ENCODE measurements around the gene NDEL1.

DNA sequence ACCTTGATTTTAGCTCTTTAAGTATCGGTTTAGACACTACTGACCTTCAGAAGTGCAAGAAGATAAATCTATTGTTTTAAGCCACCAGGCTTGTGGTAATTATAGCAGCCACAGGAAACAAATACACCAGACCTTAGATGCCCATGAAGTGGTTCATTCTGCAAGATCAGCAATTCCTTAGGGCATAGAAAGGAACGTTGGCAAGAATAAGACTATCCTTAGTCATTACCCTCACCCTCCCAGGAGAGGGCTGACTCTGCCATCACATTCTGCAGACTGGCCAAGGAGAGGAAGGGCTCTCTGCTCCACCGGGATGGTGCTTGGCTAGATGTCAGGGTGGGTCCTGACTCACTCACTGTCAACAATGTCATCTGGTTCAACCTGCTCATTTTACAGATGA lies 14.1 kb upstream of the NDEL1 start:
- TF ChIP-seq, protein P1, sequence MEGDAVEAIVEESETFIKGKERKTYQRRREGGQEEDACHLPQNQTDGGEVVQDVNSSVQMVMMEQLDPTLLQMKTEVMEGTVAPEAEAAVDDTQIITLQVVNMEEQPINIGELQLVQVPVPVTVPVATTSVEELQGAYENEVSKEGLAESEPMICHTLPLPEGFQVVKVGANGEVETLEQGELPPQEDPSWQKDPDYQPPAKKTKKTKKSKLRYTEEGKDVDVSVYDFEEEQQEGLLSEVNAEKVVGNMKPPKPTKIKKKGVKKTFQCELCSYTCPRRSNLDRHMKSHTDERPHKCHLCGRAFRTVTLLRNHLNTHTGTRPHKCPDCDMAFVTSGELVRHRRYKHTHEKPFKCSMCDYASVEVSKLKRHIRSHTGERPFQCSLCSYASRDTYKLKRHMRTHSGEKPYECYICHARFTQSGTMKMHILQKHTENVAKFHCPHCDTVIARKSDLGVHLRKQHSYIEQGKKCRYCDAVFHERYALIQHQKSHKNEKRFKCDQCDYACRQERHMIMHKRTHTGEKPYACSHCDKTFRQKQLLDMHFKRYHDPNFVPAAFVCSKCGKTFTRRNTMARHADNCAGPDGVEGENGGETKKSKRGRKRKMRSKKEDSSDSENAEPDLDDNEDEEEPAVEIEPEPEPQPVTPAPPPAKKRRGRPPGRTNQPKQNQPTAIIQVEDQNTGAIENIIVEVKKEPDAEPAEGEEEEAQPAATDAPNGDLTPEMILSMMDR (IDR thresholded peaks at IDR 0.05), result no peak
- TF ChIP-seq ZFX (IDR thresholded peaks at IDR 0.05; ENCODE audit: borderline replicate concordance), result no peak

All from 22Rv1 (cell line).